HG02763 (cell line): Measurements from ENCODE around the gene SWAP70.
"Not testable (repeated sequence)": the region's sequence is repeated elsewhere in the genome, so short reads cannot be mapped to it uniquely, and the experiment has no call there.

ENCODE experiments used
- ATAC-seq: cut with Tn5 transposase; IDR thresholded peaks from one replicate; pipeline ENCODE4 v1.9.1; 2021; ENCODE audit warnings: mild to moderate bottlenecking, moderate library complexity; ENCODE audit not compliant: unreplicated experiment

Gene SWAP70

GRCh38 chr11:9663699-9664275 is at the start of gene SWAP70:
Gene SWAP70 (plus strand): TSS chr11:9664077. CDS start chr11:9664180, 103 bp downstream.
- peak; percentile 83 for ATAC-seq

- peak; percentile 46 for ATAC-seq
Measured at GRCh38 chr11:9615031-9615451, 48.8 kb upstream of the SWAP70 start.

- ATAC-seq: no peak
Measured at GRCh38 chr11:9616042-9616675, 47.7 kb upstream of the SWAP70 start.

GRCh38 chr11:9616858-9617257 is 47.0 kb upstream of the SWAP70 start:
- ATAC-seq: no peak

- ATAC-seq: no peak
Measured at GRCh38 chr11:9617940-9618339, 45.9 kb upstream of the SWAP70 start.

- no peak for ATAC-seq
Measured at GRCh38 chr11:9619004-9619403, 44.9 kb upstream of the SWAP70 start.

GRCh38 chr11:9619971-9620370 is 43.9 kb upstream of the SWAP70 start:
- ATAC-seq: no peak

GRCh38 chr11:9622353-9622752 is 41.5 kb upstream of the SWAP70 start:
- not testable (repeated sequence) for ATAC-seq

- ATAC-seq: not testable (repeated sequence)
Measured at GRCh38 chr11:9623053-9623452, 40.8 kb upstream of the SWAP70 start.

GRCh38 chr11:9624448-9624847 is 39.4 kb upstream of the SWAP70 start:
- no peak for ATAC-seq

- ATAC-seq: no peak
Measured at GRCh38 chr11:9625162-9625561, 38.7 kb upstream of the SWAP70 start.

GRCh38 chr11:9625728-9626127 is 38.1 kb upstream of the SWAP70 start:
- no peak for ATAC-seq

- no peak for ATAC-seq
Measured at GRCh38 chr11:9626496-9627394, 37.1 kb upstream of the SWAP70 start.

GRCh38 chr11:9629064-9629463 is 34.8 kb upstream of the SWAP70 start:
- ATAC-seq: no peak

GRCh38 chr11:9633679-9634078 is 30.2 kb upstream of the SWAP70 start:
- ATAC-seq: no peak

- ATAC-seq: no peak
Measured at GRCh38 chr11:9636691-9637090, 27.2 kb upstream of the SWAP70 start.

GRCh38 chr11:9639099-9639498 is 24.8 kb upstream of the SWAP70 start:
- no peak for ATAC-seq

- no peak for ATAC-seq
Measured at GRCh38 chr11:9639985-9640384, 23.9 kb upstream of the SWAP70 start.

- no peak for ATAC-seq
Measured at GRCh38 chr11:9642894-9643293, 21.0 kb upstream of the SWAP70 start.

GRCh38 chr11:9643751-9644150 is 20.1 kb upstream of the SWAP70 start:
- ATAC-seq: peak; percentile 79

- ATAC-seq: no peak
Measured at GRCh38 chr11:9645881-9646280, 18.0 kb upstream of the SWAP70 start.

- no peak for ATAC-seq
Measured at GRCh38 chr11:9646324-9646723, 17.6 kb upstream of the SWAP70 start.
